OCI-LY7 (cell line): Measurements from ENCODE around the gene NDUFB2.

Experiments
- EZH2phosphoT487 ChIP-seq: fragments of 200-600 bp; sonication (generic); IDR thresholded peaks from 2 replicates; pipeline ENCODE4 v1.6.1; 2018; ENCODE audit warnings: low read depth, borderline replicate concordance, mild to moderate bottlenecking, mixed run types, antibody characterized with exemption, low read length, moderate library complexity, mixed read lengths
- TF ChIP-seq, protein P1 (sequence below): fragments of 200-600 bp; sonication (generic); conservative IDR thresholded peaks from 2 replicates; pipeline ENCODE4 v1.5.1; 2014; ENCODE audit warnings: mild to moderate bottlenecking, antibody characterized with exemption, low read length, moderate library complexity, mixed read lengths

DNA sequence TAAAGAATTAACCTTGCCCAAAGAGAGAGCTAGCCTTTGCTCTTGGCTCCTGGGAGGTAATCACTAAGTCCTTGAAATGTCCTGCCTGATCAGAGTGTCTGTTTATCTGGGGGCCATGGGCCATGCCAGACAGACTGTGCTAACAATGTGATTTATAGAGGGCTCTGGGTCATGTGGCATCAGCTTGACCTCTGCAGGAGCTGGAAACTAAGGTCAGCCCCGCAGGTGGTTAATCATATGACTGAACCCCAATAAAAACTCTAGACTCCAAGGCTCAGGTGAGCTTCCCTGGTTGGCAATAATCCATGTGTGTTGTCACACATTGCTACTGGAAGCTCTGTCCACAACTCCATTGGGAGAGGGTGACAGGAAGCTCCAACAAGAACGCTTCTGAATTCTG is 47.5 kb downstream of the NDUFB2 start:
- TF ChIP-seq, protein P1, sequence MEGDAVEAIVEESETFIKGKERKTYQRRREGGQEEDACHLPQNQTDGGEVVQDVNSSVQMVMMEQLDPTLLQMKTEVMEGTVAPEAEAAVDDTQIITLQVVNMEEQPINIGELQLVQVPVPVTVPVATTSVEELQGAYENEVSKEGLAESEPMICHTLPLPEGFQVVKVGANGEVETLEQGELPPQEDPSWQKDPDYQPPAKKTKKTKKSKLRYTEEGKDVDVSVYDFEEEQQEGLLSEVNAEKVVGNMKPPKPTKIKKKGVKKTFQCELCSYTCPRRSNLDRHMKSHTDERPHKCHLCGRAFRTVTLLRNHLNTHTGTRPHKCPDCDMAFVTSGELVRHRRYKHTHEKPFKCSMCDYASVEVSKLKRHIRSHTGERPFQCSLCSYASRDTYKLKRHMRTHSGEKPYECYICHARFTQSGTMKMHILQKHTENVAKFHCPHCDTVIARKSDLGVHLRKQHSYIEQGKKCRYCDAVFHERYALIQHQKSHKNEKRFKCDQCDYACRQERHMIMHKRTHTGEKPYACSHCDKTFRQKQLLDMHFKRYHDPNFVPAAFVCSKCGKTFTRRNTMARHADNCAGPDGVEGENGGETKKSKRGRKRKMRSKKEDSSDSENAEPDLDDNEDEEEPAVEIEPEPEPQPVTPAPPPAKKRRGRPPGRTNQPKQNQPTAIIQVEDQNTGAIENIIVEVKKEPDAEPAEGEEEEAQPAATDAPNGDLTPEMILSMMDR, result no peak
- TF ChIP-seq EZH2phosphoT487, result no peak
